Endothelial cell of umbilical vein (primary cell): ENCODE results near the gene PEX7. TPM values are rescaled to one million over a fixed set of nuclear protein-coding genes. Genes with fewer than 3 reads are reported as not detected.

Experiments
- BruUV-seq: library from RNA; stranded (reverse); fragments of 400-500 nt; replicated peaks from 2 replicates; lab custom pipeline; 2021; lab: Mats Ljungman, UMichigan
- CTCF ChIA-PET: fragments of 300-600, 350-600 bp; sonication (Branson Sonifier 250); formaldehyde crosslinking; loops from one replicate; lab custom pipeline; 2021; ENCODE audit warnings: antibody characterized with exemption, inconsistent platforms; lab: Charles Lee
- POLR2A ChIA-PET: fragments of 300-600, 350-600 bp; sonication (Branson Sonifier 250); formaldehyde crosslinking; loops from one replicate; lab custom pipeline; 2021; ENCODE audit warnings: antibody characterized with exemption, inconsistent platforms; lab: Charles Lee
- DNase-seq: peaks from one replicate; pipeline ENCODE4 v3.0.0-alpha.2; 2011; ENCODE audit warnings: low read depth, low spot score
- FAIRE-seq: peaks from 2 replicates; lab custom pipeline; 2011; peaks lifted over from hg19 to GRCh38; lab: Jason Lieb, UNC
- H2AFZ ChIP-seq: 2 replicates; pipeline ENCODE4 v1.6.0; 2012; ENCODE audit warnings: low read depth, low read length, control low read depth, inconsistent platforms
- H3K27ac ChIP-seq: 2 replicates; pipeline ENCODE4 v1.5.1; 2011; ENCODE audit warnings: low read depth, mild to moderate bottlenecking, control low read depth, low read length, moderate library complexity; ENCODE audit not compliant: insufficient read depth
- H3K27me3 ChIP-seq, 2 experiments: 2 replicates each; pipeline versions ENCODE4 v1.6.0 to v1.6.1; 2011; ENCODE audit warnings: low read length in 2 of 2, mixed read lengths in 1 of 2; ENCODE audit not compliant: control insufficient read depth in 2 of 2, insufficient read depth in 2 of 2
- H3K36me3 ChIP-seq, 2 experiments: 2 replicates in 1 of 2; 3 replicates in 1 of 2; pipeline ENCODE4 v1.5.1; 2011; ENCODE audit warnings: low read length in 2 of 2, mild to moderate bottlenecking in 1 of 2, moderate library complexity in 1 of 2; ENCODE audit not compliant: control insufficient read depth in 2 of 2, insufficient read depth in 2 of 2; ENCODE audit errors: extremely low read depth in 1 of 2
- H3K4me1 ChIP-seq: 3 replicates; pipeline ENCODE4 v1.5.1; 2011; ENCODE audit warnings: mild to moderate bottlenecking, low read length; ENCODE audit not compliant: control insufficient read depth, insufficient read depth; ENCODE audit errors: extremely low read depth
- H3K4me2 ChIP-seq: 2 replicates; pipeline ENCODE4 v1.6.1; 2011; ENCODE audit warnings: low read length, control low read depth, mixed read lengths; ENCODE audit not compliant: insufficient read depth
- H3K4me3 ChIP-seq, 3 experiments: fragments of 200-600 bp in 1 of 3; sonication (generic), shearing (Covaris generic) in 1 of 3; replicated peaks in 1 of 3; 2 replicates each; pipeline ENCODE4 v1.5.1; 2011 to 2016; ENCODE audit warnings: control low read depth in 3 of 3, low read length in 3 of 3, mild to moderate bottlenecking in 2 of 3, inconsistent platforms in 1 of 3, low read depth in 1 of 3, moderate library complexity in 1 of 3; ENCODE audit not compliant: insufficient read depth in 1 of 3
- H3K79me2 ChIP-seq: 2 replicates; pipeline ENCODE4 v1.6.0; 2012; ENCODE audit warnings: low read length, inconsistent platforms; ENCODE audit not compliant: control insufficient read depth, insufficient read depth
- H3K9ac ChIP-seq: replicated peaks from 2 replicates; pipeline ENCODE3; 2011; ENCODE audit warnings: low read length, control low read depth; ENCODE audit not compliant: insufficient read depth; ENCODE audit errors: extremely low read depth
- H3K9me1 ChIP-seq: replicated peaks from 3 replicates; pipeline ENCODE4 v1.6.0; 2011; ENCODE audit warnings: mild to moderate bottlenecking, low read length; ENCODE audit not compliant: control insufficient read depth, insufficient read depth; ENCODE audit errors: extremely low read depth
- H3K9me3 ChIP-seq: replicated peaks from 2 replicates; pipeline ENCODE4 v1.5.1; 2012; ENCODE audit warnings: low read length, inconsistent platforms; ENCODE audit not compliant: control insufficient read depth, insufficient read depth
- H4K20me1 ChIP-seq: replicated peaks from 2 replicates; pipeline ENCODE3; 2011; ENCODE audit warnings: mild to moderate bottlenecking, low read length; ENCODE audit not compliant: control insufficient read depth, insufficient read depth; ENCODE audit errors: extremely low read depth
- CTCF ChIP-seq, 2 donors: IDR thresholded peaks; 1 replicate in 1 of 2; 2 replicates in 1 of 2; pipeline ENCODE4 v1.5.1; 2011; ENCODE audit warnings: low read length in 2 of 2, mild to moderate bottlenecking in 2 of 2, moderate library complexity in 2 of 2, control low read depth in 1 of 2, inconsistent platforms in 1 of 2, low read depth in 1 of 2; ENCODE audit not compliant: insufficient read depth in 1 of 2; ENCODE audit errors: extremely low read depth in 1 of 2
- EZH2 ChIP-seq: IDR thresholded peaks from 2 replicates; pipeline ENCODE4 v1.6.1; 2012; ENCODE audit warnings: borderline replicate concordance, low read depth, mild to moderate bottlenecking, moderate library complexity, low read length, inconsistent platforms; ENCODE audit not compliant: severe bottlenecking
- FOS ChIP-seq: IDR thresholded peaks from 2 replicates; pipeline ENCODE4 v1.6.1; 2011; ENCODE audit warnings: mild to moderate bottlenecking, low read length, moderate library complexity, borderline replicate concordance; ENCODE audit not compliant: insufficient read depth
- GATA2 ChIP-seq: IDR thresholded peaks from 2 replicates; pipeline ENCODE4 v1.7.0; 2011; ENCODE audit warnings: low read depth, mild to moderate bottlenecking, moderate library complexity, mixed read lengths, low read length; ENCODE audit not compliant: insufficient read length, insufficient read depth
- JUN ChIP-seq: IDR thresholded peaks from 2 replicates; pipeline ENCODE4 v1.6.1; 2011; ENCODE audit warnings: borderline replicate concordance, low read depth; ENCODE audit not compliant: insufficient read length, insufficient read depth
- MAX ChIP-seq: IDR thresholded peaks from 2 replicates; pipeline ENCODE4 v1.6.1; 2011; ENCODE audit not compliant: insufficient read depth, insufficient read length
- MYC ChIP-seq: IDR thresholded peaks from one replicate; pipeline ENCODE4 v1.6.1; 2011; ENCODE audit warnings: mild to moderate bottlenecking, low read depth, low read length
- POLR2A ChIP-seq: IDR thresholded peaks from 2 replicates; pipeline ENCODE4 v1.6.1; 2012; ENCODE audit warnings: low read depth, mild to moderate bottlenecking, control low read depth, low read length
- POLR2AphosphoS5 ChIP-seq: IDR thresholded peaks from 2 replicates; pipeline ENCODE4 v1.6.1; 2012; ENCODE audit warnings: low read depth, mild to moderate bottlenecking, control low read depth, low read length, moderate library complexity; ENCODE audit not compliant: insufficient read depth
- dilution Hi-C: fragments of 300-500 bp; cut with MboI; formaldehyde crosslinking; loops from one replicate; pipeline ENCODE4 v1.15.0; 2019; ENCODE audit warnings: low sequenced_read_pairs; ENCODE audit not compliant: extremely low pct_ligation_motif_present
- intact Hi-C: fragments of 100-400 bp; cut with micrococcal nuclease; formaldehyde crosslinking; loops from one replicate; pipeline ENCODE4 v1.10.0; 2022
- polyA plus RNA-seq, 4 experiments: library from polyadenylated mRNA; depleted of rRNA in 3 of 4; stranded (reverse) in 3 of 4; unstranded in 1 of 4; fragments of >200 nt; gene quantifications; 2 replicates each; pipeline versions ENCODE4 v1.2.1 to v1.2.3, GENCODE V29; 2011 to 2012; ENCODE audit warnings: missing spikeins in 1 of 4
- total RNA-seq: library from RNA; stranded (reverse); gene quantifications from 2 replicates; pipeline ENCODE4 v1.2.3, GENCODE V29; 2021

The PEX7 gene
- total and polyA plus RNA-seq, 2 donors (not counting 3 experiments of a cell fraction or from before 2014, with no cell fraction given) = 3.7 to 5.7 TPM

GRCh38 chr6:136784271-136784664 lies 38.1 kb upstream of the PEX7 start:
- Histone ChIP-seq H3K27ac (no peak overlapping the region), H3K9me1 (no peaks in the 10 kb centered on the region), H3K4me3 (no peak overlapping the region), H4K20me1 (no peaks in the 10 kb centered on the region), H3K36me3 (no peaks in the 10 kb centered on the region), H3K79me2 (peaks cover 28% of the 10 kb centered on the region), H3K4me2 (no peak overlapping the region), H3K9me3 (no peaks in the 10 kb centered on the region), H3K9ac (no peak overlapping the region), H2AFZ (no peak overlapping the region), H3K4me1 (peaks cover 45% of the 10 kb centered on the region), H3K27me3 (no peaks in the 10 kb centered on the region)
- TF ChIP-seq GATA2 (no peak), FOS (no peak), CTCF (IDR thresholded peaks at IDR 0.05; ENCODE audit: extremely low read depth in 1 of 2, insufficient read depth in 1 of 2, low read depth in 1 of 2, low read length in 2 of 2) (no peak), POLR2A (no peak), JUN (no peak), MAX (no peak), MYC (no peak), EZH2 (no peak), POLR2AphosphoS5 (no peak)
- DNase-seq (no peak), FAIRE-seq (no peak)
- dilution Hi-C loops = no loop called here
- CTCF ChIA-PET = interaction anchor here (1.1 kb wide), 1 partner anchor 8 kb away, joined by 7 read pairs; the partner anchor contains the start of gene MAP3K5
- intact Hi-C loops = loop anchor here (5.0 to 10.0 kb wide), 2 partner anchors 47 to 1289 kb away; partner anchors contain the start of gene AHI1
- BruUV-seq = no TSS peak
- POLR2A ChIA-PET = no interaction called here
